HepG2 (cell line): ENCODE results near the gene WDR81. TPM values are rescaled to one million over a fixed set of nuclear protein-coding genes. Genes with fewer than 3 reads are reported as not detected.

Experiments
- DNMT1 ChIP-seq: sonication (generic); formaldehyde crosslinking; IDR thresholded peaks from 2 replicates; pipeline ENCODE4 v1.5.1; 2020; ENCODE audit warnings: mild to moderate bottlenecking, missing genetic modification reagents
- FOSL2 ChIP-seq: sonication (generic); formaldehyde crosslinking; IDR thresholded peaks from 2 replicates; pipeline ENCODE4 v1.4.0; 2020; ENCODE audit warnings: missing genetic modification reagents
- GABPB1 ChIP-seq: IDR thresholded peaks from 2 replicates; pipeline ENCODE4 v1.6.1; 2016; ENCODE audit warnings: mild to moderate bottlenecking, missing genetic modification reagents, moderate library complexity, missing compliant biosample characterization
- GMEB2 ChIP-seq: IDR thresholded peaks from 2 replicates; pipeline ENCODE4 v1.6.1; 2016; ENCODE audit warnings: missing biosample characterization, missing genetic modification reagents, low read depth
- GTF3A ChIP-seq: sonication (generic); formaldehyde crosslinking; conservative IDR thresholded peaks from 2 replicates; pipeline ENCODE4 v1.4.0; 2020; ENCODE audit warnings: mild to moderate bottlenecking, missing genetic modification reagents
- HOXA3 ChIP-seq: sonication (generic); formaldehyde crosslinking; IDR thresholded peaks from 2 replicates; pipeline ENCODE4 v1.5.0; 2020; ENCODE audit warnings: missing genetic modification reagents
- NFE2L1 ChIP-seq: sonication (generic); formaldehyde crosslinking; IDR thresholded peaks from 2 replicates; pipeline ENCODE4 v1.4.0; 2020; ENCODE audit warnings: missing genetic modification reagents, mild to moderate bottlenecking, borderline replicate concordance
- PAF1 ChIP-seq: IDR thresholded peaks from 2 replicates; pipeline ENCODE4 v1.6.1; 2016; ENCODE audit warnings: missing genetic modification reagents, missing compliant biosample characterization
- PAXIP1 ChIP-seq: sonication (generic); formaldehyde crosslinking; conservative IDR thresholded peaks from 2 replicates; pipeline ENCODE4 v1.4.0; 2020; ENCODE audit warnings: mild to moderate bottlenecking, missing genetic modification reagents, moderate library complexity
- PITX1 ChIP-seq: sonication (generic); formaldehyde crosslinking; IDR thresholded peaks from 2 replicates; pipeline ENCODE4 v1.5.1; 2020; ENCODE audit warnings: mild to moderate bottlenecking, missing genetic modification reagents
- PPARG ChIP-seq: conservative IDR thresholded peaks from 2 replicates; pipeline ENCODE4 v1.6.1; 2016; ENCODE audit warnings: missing biosample characterization, missing genetic modification reagents
- RARA ChIP-seq: IDR thresholded peaks from 2 replicates; pipeline ENCODE4 v1.6.1; 2016; ENCODE audit warnings: missing genetic modification reagents, missing compliant biosample characterization
- RBM39 ChIP-seq: fragments of 200-400 bp; formaldehyde crosslinking; IDR thresholded peaks from one replicate; pipeline ENCODE4 v1.6.1; 2018; ENCODE audit warnings: antibody characterized with exemption, mild to moderate bottlenecking, low read depth, low read length; ENCODE audit not compliant: poor library complexity, severe bottlenecking
- SMAD1 ChIP-seq: sonication (generic); formaldehyde crosslinking; IDR thresholded peaks from 2 replicates; pipeline ENCODE4 v1.4.0; 2020; ENCODE audit warnings: missing genetic modification reagents, low read depth, mild to moderate bottlenecking, borderline replicate concordance
- SRF ChIP-seq: IDR thresholded peaks from 2 replicates; pipeline ENCODE4 v1.6.1; 2011; ENCODE audit warnings: mild to moderate bottlenecking, low read depth, low read length, moderate library complexity
- TCF12 ChIP-seq, 2 experiments: fragments of 450-650 bp in 1 of 2; sonication (generic) in 1 of 2; formaldehyde crosslinking in 1 of 2; IDR thresholded peaks; 2 replicates each; pipeline versions ENCODE4 v1.6.1 to v1.8.0; 2017 to 2022; ENCODE audit warnings: antibody characterized with exemption in 1 of 2, mild to moderate bottlenecking in 1 of 2, missing genetic modification reagents in 1 of 2, moderate library complexity in 1 of 2
- ZMAT5 ChIP-seq: sonication (generic); formaldehyde crosslinking; IDR thresholded peaks from 2 replicates; pipeline ENCODE4 v1.5.0; 2020; ENCODE audit warnings: mild to moderate bottlenecking, low read depth, missing genetic modification reagents, borderline replicate concordance
- ZNF414 ChIP-seq: sonication (generic); formaldehyde crosslinking; IDR thresholded peaks from 2 replicates; pipeline ENCODE4 v1.5.0; 2020; ENCODE audit warnings: missing genetic modification reagents
- ZNF552 ChIP-seq: sonication (generic); formaldehyde crosslinking; IDR thresholded peaks from 2 replicates; pipeline ENCODE4 v1.9.0; 2022; ENCODE audit warnings: missing genetic modification reagents, mild to moderate bottlenecking, borderline replicate concordance
- ZNF563 ChIP-seq: sonication (generic); formaldehyde crosslinking; IDR thresholded peaks from 2 replicates; pipeline ENCODE4 v1.8.0; 2022; ENCODE audit warnings: mild to moderate bottlenecking, moderate library complexity, missing genetic modification reagents
- ZNF572 ChIP-seq: sonication (generic); formaldehyde crosslinking; IDR thresholded peaks from 2 replicates; pipeline ENCODE4 v1.5.1; 2020; ENCODE audit warnings: mild to moderate bottlenecking, missing genetic modification reagents
- ZNF652 ChIP-seq: IDR thresholded peaks from 2 replicates; pipeline ENCODE4 v1.6.1; 2016; ENCODE audit warnings: low read depth, borderline replicate concordance
- ZZZ3 ChIP-seq: sonication (generic); formaldehyde crosslinking; IDR thresholded peaks from 2 replicates; pipeline ENCODE4 v1.4.0; 2020; ENCODE audit warnings: missing genetic modification reagents, mild to moderate bottlenecking, borderline replicate concordance
- polyA plus RNA-seq, 8 experiments: library from polyadenylated mRNA; depleted of rRNA in 3 of 8; stranded (reverse) in 7 of 8; unstranded in 1 of 8; fragments of >200 nt; fragmentation: Illumina TruSeq in 4 of 8; extraction: Trizol in 4 of 8; gene quantifications; 2 replicates each; pipeline versions ENCODE4 v1.2.1 to v1.2.3, GENCODE V29; 2011 to 2016; ENCODE audit warnings: low read depth in 4 of 8, missing spikeins in 1 of 8, mixed read lengths in 1 of 8; ENCODE audit not compliant: insufficient read depth in 1 of 8
- total RNA-seq, 5 experiments: library from RNA; depleted of rRNA; stranded (reverse); fragments of >200 nt; fragmentation: Illumina TruSeq; extraction: Trizol; gene quantifications; 2 replicates each; pipeline ENCODE4 v1.2.3, GENCODE V29; 2016; ENCODE audit warnings: low read depth in 1 of 5

WDR81 gene
- total and polyA plus RNA-seq, 2 of the 13 experiments (the other 11 are each of a cell fraction or from before 2014, with no cell fraction given), result 9.1 to 16.7 TPM

GRCh38 chr17:1736348-1737281 lies 12.1 kb downstream of the WDR81 start (continued):
- TF ChIP-seq ZNF414 (peak; percentile 69), ZNF572 (CRISPR knock-in tag) (peak; percentile 74; the same call in 1 of the 2 replicates), PAXIP1 (CRISPR knock-in tag) (peak; percentile 100), HOXA3 (CRISPR knock-in tag) (peak; percentile 67), DNMT1 (CRISPR knock-in tag) (no peak; the same call in 1 of the 2 replicates), FOSL2 (CRISPR knock-in tag) (peak; percentile 84), ZZZ3 (CRISPR knock-in tag) (0 out of 2 replicates have a peak, but pooled peaks have one; percentile 29), ZNF652 (CRISPR knock-in tag) (peak; percentile 17; the same call in 1 of the 2 replicates), NFE2L1 (CRISPR knock-in tag) (no peak), PITX1 (peak; percentile 98), RARA (CRISPR knock-in tag) (peak; percentile 99), TCF12 (IDR thresholded peaks at IDR 0.05) (no peak), TCF12 (CRISPR knock-in tag; IDR thresholded peaks at IDR 0.05) (peak; percentile 99), SRF (peak; percentile 89), ZNF563 (CRISPR knock-in tag) (peak; percentile 87), ZNF552 (CRISPR knock-in tag) (no peak), PPARG (peak; percentile 97), RBM39 (peak; percentile 72), SMAD1 (CRISPR knock-in tag) (no peak; the same call in 1 of the 2 replicates), ZMAT5 (CRISPR knock-in tag) (no peak), GABPB1 (CRISPR knock-in tag) (peak; percentile 72), GTF3A (CRISPR knock-in tag) (no peak), GMEB2 (CRISPR knock-in tag) (no peak), PAF1 (CRISPR knock-in tag) (no peak; the same call in 1 of the 2 replicates)
